ENCODE measurements around the gene DCLK1.
"Not testable (repeated sequence)": the region's sequence is repeated elsewhere in the genome, so short reads cannot be mapped to it uniquely, and the experiment has no call there.

The DCLK1 gene

DNA sequence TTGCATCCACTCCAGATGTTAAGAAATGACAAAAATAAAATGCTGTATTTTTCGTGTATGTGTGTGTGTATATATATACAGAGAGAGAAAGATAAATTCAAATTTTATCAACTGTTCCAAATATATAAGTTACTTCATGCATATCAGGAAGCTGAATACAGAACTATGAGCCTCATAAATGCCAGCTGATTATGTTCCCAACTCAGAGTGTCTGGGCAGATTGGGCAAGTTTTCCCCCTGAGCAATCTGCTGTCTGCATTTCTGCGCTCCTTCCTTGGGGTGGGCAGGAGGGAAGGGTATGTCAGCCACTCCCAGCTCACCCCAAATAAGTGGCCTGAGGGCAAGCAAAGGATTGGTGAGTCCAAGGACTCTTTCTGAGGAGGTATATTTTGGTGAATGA lies 154.1 kb downstream of the DCLK1 start:
- no peak for DNase-seq (ENCODE audit: low read depth)
- no peak for TF ChIP-seq CTCF (IDR thresholded peaks at IDR 0.05; ENCODE audit: low read depth, low read length, missing control alignments)
- H3K4me3 ChIP-seq (ENCODE audit: low read depth, low read length): no peak overlapping the region
- in situ Hi-C loops (cut with HindIII; ENCODE audit: low sequenced_read_pairs): loop anchor here (5.0 kb wide), 1 partner anchor 305 kb away; no protein-coding TSS in a partner anchor

DNA sequence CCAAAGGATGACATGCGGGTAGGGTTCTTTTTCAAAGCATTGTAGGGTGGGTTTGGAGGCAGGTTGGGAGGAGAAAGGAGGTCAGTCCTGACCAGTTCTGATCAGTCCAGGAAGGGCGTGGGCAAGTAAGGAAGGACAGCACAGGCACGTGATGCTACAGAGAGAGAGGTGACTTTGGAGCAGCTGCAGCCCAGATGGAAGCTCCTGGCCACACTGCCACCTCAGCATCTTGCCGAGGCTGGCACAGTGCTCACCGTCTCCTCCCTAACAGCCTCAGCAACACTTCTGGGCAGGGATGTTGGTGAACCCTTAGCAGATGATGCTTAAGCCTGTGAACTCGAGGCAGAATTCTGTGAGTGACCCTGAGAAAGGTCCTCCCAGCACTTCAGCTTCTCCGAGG lies 155.1 kb downstream of the DCLK1 start:
- DNase-seq (ENCODE audit: low read depth): no peak
- no peak for TF ChIP-seq CTCF (IDR thresholded peaks at IDR 0.05; ENCODE audit: low read depth, low read length, missing control alignments)
- no peak overlapping the region for H3K4me3 ChIP-seq (ENCODE audit: low read depth, low read length)
- in situ Hi-C loops (cut with HindIII; ENCODE audit: low sequenced_read_pairs): loop anchor here (5.0 kb wide), 1 partner anchor 306 kb away; no protein-coding TSS in a partner anchor

DNA sequence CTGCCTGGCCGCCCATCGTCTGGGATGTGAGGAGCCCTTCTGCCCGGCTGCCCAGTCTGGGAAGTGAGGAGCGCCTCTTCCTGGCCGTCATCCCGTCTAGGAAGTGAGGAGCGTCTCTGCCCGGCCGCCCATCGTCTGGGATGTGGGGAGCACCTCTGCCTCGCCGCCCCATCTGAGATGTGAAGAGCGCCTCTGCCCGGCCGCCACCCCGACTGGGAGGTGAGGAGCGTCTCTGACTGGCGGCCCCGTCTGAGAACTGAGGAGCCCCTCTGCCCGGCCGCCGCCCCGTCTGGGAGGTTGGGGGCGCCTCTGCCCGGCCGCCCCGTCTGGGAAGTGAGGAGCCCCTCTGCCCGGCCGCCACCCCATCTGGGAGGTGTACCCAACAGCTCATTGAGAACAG lies 164.2 kb downstream of the DCLK1 start:
- DNase-seq (ENCODE audit: low read depth); in situ Hi-C loops (cut with HindIII; ENCODE audit: low sequenced_read_pairs); H3K4me3 ChIP-seq (ENCODE audit: low read depth, low read length): not testable (repeated sequence)

DNA sequence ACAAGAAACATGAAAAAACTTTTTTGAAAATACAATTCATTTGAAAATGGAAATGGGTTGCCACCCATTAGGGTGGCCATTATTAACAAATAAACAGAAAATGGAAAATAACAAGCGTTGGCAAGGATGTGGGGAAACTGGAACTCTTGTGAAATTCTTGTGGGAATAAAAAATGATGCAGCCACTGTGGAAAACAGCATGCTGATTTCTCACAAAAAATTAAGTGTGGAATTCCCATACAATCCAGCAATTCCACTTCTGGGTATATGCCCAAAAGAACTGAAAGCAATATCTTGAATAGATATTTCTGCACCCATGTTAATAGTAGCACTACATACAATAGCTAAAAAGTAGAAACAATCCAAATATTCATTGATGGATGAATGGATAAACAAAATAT lies 165.2 kb downstream of the DCLK1 start:
- TF ChIP-seq CTCF (IDR thresholded peaks at IDR 0.05; ENCODE audit: low read depth, low read length, missing control alignments): no peak
- no peak for DNase-seq (ENCODE audit: low read depth)
- in situ Hi-C loops (cut with HindIII; ENCODE audit: low sequenced_read_pairs): no loop called here
- H3K4me3 ChIP-seq (ENCODE audit: low read depth, low read length): no peak overlapping the region

DNA sequence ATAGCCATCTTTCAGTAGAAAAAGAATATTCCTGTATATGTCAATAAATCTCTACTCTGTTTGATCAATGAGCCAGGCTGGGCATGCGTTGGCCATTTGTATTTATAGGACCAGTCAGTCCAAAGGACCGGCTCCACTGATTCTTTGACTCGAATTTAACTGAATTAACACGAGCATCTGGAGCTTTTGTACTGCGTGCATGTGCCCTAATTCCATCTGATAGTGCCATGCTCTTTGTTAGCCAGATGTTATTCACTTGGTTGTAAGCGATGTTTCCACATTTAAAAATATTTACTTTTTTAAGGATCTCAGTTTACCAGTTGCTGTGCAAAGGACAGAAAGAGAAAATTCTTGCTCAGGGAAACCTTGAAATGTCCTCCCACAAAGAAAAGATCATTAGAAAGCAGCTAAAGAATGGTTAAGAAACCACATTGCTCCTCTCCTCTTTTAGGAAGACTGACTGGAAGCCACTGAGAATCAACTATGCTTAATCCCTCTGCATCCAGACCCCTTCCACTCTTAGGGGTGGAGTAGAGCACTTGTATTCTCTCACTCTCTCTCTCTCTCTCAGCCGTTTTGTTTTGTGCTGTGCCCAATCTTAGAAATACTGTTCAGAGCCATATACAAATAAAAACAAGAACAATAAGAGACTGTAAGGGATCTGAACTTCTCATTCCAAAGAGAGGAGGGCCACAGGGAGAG lies 165.8 kb downstream of the DCLK1 start:
- in situ Hi-C loops (cut with HindIII; ENCODE audit: low sequenced_read_pairs): no loop called here
- DNase-seq (ENCODE audit: low read depth): no peak
- H3K4me3 ChIP-seq (ENCODE audit: low read depth, low read length): no peak overlapping the region
- TF ChIP-seq CTCF (IDR thresholded peaks at IDR 0.05; ENCODE audit: low read depth, low read length, missing control alignments): no peak

- no peak overlapping the region for H3K4me3 ChIP-seq (ENCODE audit: low read depth, low read length)
- no peak for DNase-seq (ENCODE audit: low read depth)
- TF ChIP-seq CTCF (IDR thresholded peaks at IDR 0.05; ENCODE audit: low read depth, low read length, missing control alignments): no peak
- in situ Hi-C loops (cut with HindIII; ENCODE audit: low sequenced_read_pairs): no loop called here
Observed at GRCh38 chr13:35964863-35965180, 166.4 kb downstream of the DCLK1 start.

GRCh38 chr13:35964011-35964862 lies 166.9 kb downstream of the DCLK1 start:
- no peak overlapping the region for H3K4me3 ChIP-seq (ENCODE audit: low read depth, low read length)
- in situ Hi-C loops (cut with HindIII; ENCODE audit: low sequenced_read_pairs): no loop called here
- no peak for TF ChIP-seq CTCF (IDR thresholded peaks at IDR 0.05; ENCODE audit: low read depth, low read length, missing control alignments)
- no peak for DNase-seq (ENCODE audit: low read depth)
